HG02759 (cell line): Measurements from ENCODE around the gene DXO.
"Not testable (repeated sequence)": the region's sequence is repeated elsewhere in the genome, so short reads cannot be mapped to it uniquely, and the experiment has no call there.

Source experiments
- ATAC-seq: cut with Tn5 transposase; IDR thresholded peaks from one replicate; pipeline ENCODE4 v1.9.1; 2021; ENCODE audit warnings: mild to moderate bottlenecking, moderate library complexity; ENCODE audit not compliant: unreplicated experiment

DXO gene

GRCh38 chr6:31980195-31980876 lies 8.4 kb upstream of the DXO start:
- ATAC-seq = not testable (repeated sequence)

GRCh38 chr6:31979238-31979898 lies 7.4 kb upstream of the DXO start:
- no peak for ATAC-seq

GRCh38 chr6:31978831-31979230 lies 6.9 kb upstream of the DXO start:
- ATAC-seq = no peak

- ATAC-seq = no peak
These were observed 6.0 kb upstream of the DXO start for GRCh38 chr6:31977816-31978431.

- not testable (repeated sequence) for ATAC-seq
These were observed 4.1 kb upstream of the DXO start for GRCh38 chr6:31976065-31976464.

GRCh38 chr6:31972709-31973350 lies 892 bp upstream of the DXO start:
- peak; percentile 2 for ATAC-seq

GRCh38 chr6:31971279-31971992 lies 502 bp downstream of the DXO start:
- no peak for ATAC-seq

- ATAC-seq = no peak
These were observed 1.2 kb downstream of the DXO start for GRCh38 chr6:31970604-31971271.

GRCh38 chr6:31969712-31970603 lies 2.0 kb downstream of the DXO start:
- no peak for ATAC-seq

GRCh38 chr6:31968791-31969711 lies 2.9 kb downstream of the DXO start:
- no peak for ATAC-seq

- ATAC-seq = no peak
These were observed 3.6 kb downstream of the DXO start for GRCh38 chr6:31968326-31968725.

- ATAC-seq = no peak
These were observed 4.0 kb downstream of the DXO start for GRCh38 chr6:31967926-31968320.

GRCh38 chr6:31966997-31967925 lies 4.7 kb downstream of the DXO start:
- no peak for ATAC-seq

- ATAC-seq = no peak
These were observed 5.4 kb downstream of the DXO start for GRCh38 chr6:31966506-31966905.

- no peak for ATAC-seq
These were observed 6.2 kb downstream of the DXO start for GRCh38 chr6:31965700-31966099.

GRCh38 chr6:31963921-31964320 lies 8.0 kb downstream of the DXO start:
- ATAC-seq = no peak

GRCh38 chr6:31961616-31962015 lies 10.3 kb downstream of the DXO start:
- no peak for ATAC-seq
